ENCODE measurements around the gene SLC38A7. TPM values are rescaled to one million over a fixed set of nuclear protein-coding genes. Genes with fewer than 3 reads are reported as not detected.

SLC38A7 gene
- total and polyA plus RNA-seq, 2 of the 13 experiments (the other 11 are each of a cell fraction or from before 2014, with no cell fraction given): 13.2 to 14.1 TPM

GRCh38 chr16:58629733-58630640, 54.6 kb downstream of the SLC38A7 start, which contains the start of gene CNOT1 (continued):
- TF ChIP-seq MED13 (CRISPR knock-in tag; IDR thresholded peaks at IDR 0.05) (peak; percentile 61; the same call in 1 of the 2 replicates), U2AF2 (IDR thresholded peaks at IDR 0.05; ENCODE audit: low read depth, low read length) (no peak), HNRNPLL (IDR thresholded peaks at IDR 0.05; ENCODE audit: low read depth, low read length, poor library complexity, severe bottlenecking) (peak; percentile 78), ZNF644 (CRISPR knock-in tag; IDR thresholded peaks at IDR 0.05; ENCODE audit: low read depth) (no peak), LBX2 (CRISPR knock-in tag; IDR thresholded peaks at IDR 0.05; ENCODE audit: borderline replicate concordance) (peak; percentile 83; the same call in 1 of the 2 replicates), ZNF318 (CRISPR knock-in tag; IDR thresholded peaks at IDR 0.05) (peak; percentile 58; the same call in 1 of the 2 replicates), HNRNPH1 (optimal IDR thresholded peaks at IDR 0.05; ENCODE audit: low read depth, low read length) (no peak), ZNF142 (CRISPR knock-in tag; IDR thresholded peaks at IDR 0.05) (no peak), NR2F6 (IDR thresholded peaks at IDR 0.05) (peak; percentile 49; the same call in 1 of the 2 replicates), NR2F6 (CRISPR knock-in tag; IDR thresholded peaks at IDR 0.05) (peak; percentile 28; the same call in 1 of the 2 replicates), IRX3 (CRISPR knock-in tag; IDR thresholded peaks at IDR 0.05; ENCODE audit: borderline replicate concordance, low read depth) (no peak), ZNF362 (CRISPR knock-in tag; IDR thresholded peaks at IDR 0.05; ENCODE audit: borderline replicate concordance) (peak; percentile 8; the same call in 1 of the 2 replicates)

Measured in HepG2 (cell line).